Immature natural killer cell (primary cell): ENCODE results near the gene POLE. TPM values are rescaled to one million over a fixed set of nuclear protein-coding genes. Genes with fewer than 3 reads are reported as not detected.
"Not testable (repeated sequence)": the region's sequence is repeated elsewhere in the genome, so short reads cannot be mapped to it uniquely, and the experiment has no call there.

ENCODE experiments used
- DNase-seq, 3 donors: peaks; one replicate each; pipeline ENCODE4 v3.0.0; 2022; ENCODE audit warnings: mixed read lengths in 1 of 3
- H3K27ac Mint-ChIP-seq, 6 donors: one replicate each; pipeline ENCODE4 v1.8.0; 2020; ENCODE audit warnings: mixed read lengths in 6 of 6, mild to moderate bottlenecking in 5 of 6, inconsistent platforms in 4 of 6, moderate library complexity in 3 of 6
- H3K27me3 Mint-ChIP-seq, 3 donors: one replicate each; pipeline ENCODE4 v1.8.0; 2020 to 2021; ENCODE audit warnings: low read depth in 3 of 3, mild to moderate bottlenecking in 3 of 3, mixed read lengths in 3 of 3, moderate library complexity in 3 of 3, inconsistent platforms in 1 of 3
- H3K36me3 Mint-ChIP-seq, 3 donors: one replicate each; pipeline ENCODE4 v1.8.0; 2020; ENCODE audit warnings: mixed read lengths in 3 of 3, inconsistent platforms in 2 of 3, mild to moderate bottlenecking in 2 of 3
- H3K4me1 Mint-ChIP-seq, 2 donors: one replicate each; pipeline ENCODE4 v1.8.0; 2020; ENCODE audit warnings: inconsistent platforms in 2 of 2, mild to moderate bottlenecking in 2 of 2, mixed read lengths in 2 of 2, moderate library complexity in 1 of 2
- H3K4me3 Mint-ChIP-seq, 5 donors: one replicate each; pipeline ENCODE4 v1.8.0; 2020; ENCODE audit warnings: mild to moderate bottlenecking in 5 of 5, mixed read lengths in 5 of 5, inconsistent platforms in 3 of 5, moderate library complexity in 3 of 5
- H3K9me3 Mint-ChIP-seq, 6 donors: one replicate each; pipeline ENCODE4 v1.8.0; 2020; ENCODE audit warnings: mild to moderate bottlenecking in 6 of 6, mixed read lengths in 6 of 6, inconsistent platforms in 4 of 6, moderate library complexity in 3 of 6
- polyA plus RNA-seq, 3 donors: library from polyadenylated mRNA; unstranded; fragments of 300-500 nt; fragmentation: Illumina TruSeq; gene quantifications; one replicate each; pipeline ENCODE4 v1.2.3, GENCODE V29; 2021

POLE gene
- polyA plus RNA-seq, 3 donors from 2014 or later: 2.2 to 8.8 (median 2.3) TPM

DNA sequence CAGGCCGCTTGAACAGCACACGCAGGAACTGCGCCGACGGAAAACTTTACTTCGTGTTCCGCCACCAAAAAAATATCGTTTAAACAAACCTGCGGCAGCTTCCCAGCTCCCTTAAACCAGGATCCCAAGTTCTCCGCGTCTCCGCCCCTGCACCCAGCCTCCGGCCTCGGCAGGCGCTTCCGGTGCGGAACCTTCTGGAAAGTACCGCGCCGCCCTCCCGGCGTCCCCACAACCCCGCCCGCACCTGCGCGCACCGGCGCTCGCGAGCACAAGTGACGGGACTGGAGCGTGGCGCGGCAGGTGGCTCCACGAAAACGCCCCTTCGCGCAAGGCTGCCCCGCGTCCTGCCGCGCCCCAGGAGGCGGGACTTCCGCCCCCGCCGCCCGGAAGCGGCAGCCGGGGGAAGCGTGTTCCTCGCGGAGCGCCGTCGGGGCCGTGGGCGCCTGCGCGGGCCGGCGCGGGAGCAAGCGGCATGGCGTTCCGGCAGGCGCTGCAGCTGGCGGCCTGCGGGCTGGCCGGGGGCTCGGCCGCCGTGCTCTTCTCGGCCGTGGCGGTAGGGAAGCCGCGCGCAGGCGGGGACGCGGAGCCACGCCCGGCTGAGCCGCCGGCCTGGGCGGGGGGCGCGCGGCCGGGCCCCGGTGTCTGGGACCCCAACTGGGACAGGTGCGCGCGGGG lies 23.4 kb upstream of the POLE start, which contains the start of gene PGAM5:
Gene PGAM5 (plus strand): TSS at position 438 of the 675 bp plus-strand sequence. CDS start 35 bp downstream, at position 473.
- peaks cover 22 to 31% of the 10 kb centered on the region in 2 donors for H3K4me1 Mint-ChIP-seq
- H3K27ac Mint-ChIP-seq: peak within 1 kb of the TSS; percentile 89 to 97 (median 91)
- peaks cover 4 to 5% (median 4%) of the 10 kb centered on the region in 3 donors for H3K27me3 Mint-ChIP-seq
- H3K4me3 Mint-ChIP-seq: peak within 1 kb of the TSS; percentile 87 to 94 (median 91)
- H3K36me3 Mint-ChIP-seq: peaks cover 0 to 3% (median 0%) of the 10 kb centered on the region in 3 donors
- DNase-seq: peak; percentile 88 to 92 (median 91)
- peaks cover 0 to 12% (median 1%) of the 10 kb centered on the region in 6 donors for H3K9me3 Mint-ChIP-seq

- Mint-ChIP-seq H3K27ac (peak overlapping the region; percentile 89 to 97 (median 91)), H3K4me1 (peaks cover 22 to 31% of the 10 kb centered on the region in 2 donors), H3K36me3 (peaks cover 0 to 3% (median 0%) of the 10 kb centered on the region in 3 donors), H3K4me3 (peak overlapping the region; percentile 87 to 94 (median 91)), H3K9me3 (peaks cover 0 to 12% (median 1%) of the 10 kb centered on the region in 6 donors), H3K27me3 (peaks cover 4 to 5% (median 4%) of the 10 kb centered on the region in 3 donors)
- DNase-seq: no peak
Measured at GRCh38 chr12:132710043-132710404, 22.9 kb upstream of the POLE start.

GRCh38 chr12:132708150-132708549 lies 21.0 kb upstream of the POLE start:
- H3K9me3 Mint-ChIP-seq: peaks cover 0 to 12% (median 1%) of the 10 kb centered on the region in 6 donors
- H3K27me3 Mint-ChIP-seq: peaks cover 4 to 5% (median 4%) of the 10 kb centered on the region in 3 donors
- DNase-seq: no peak
- H3K4me3 Mint-ChIP-seq: peak overlapping the region in 2 of 5 donors; percentile 7 to 87
- peaks cover 0 to 3% (median 0%) of the 10 kb centered on the region in 3 donors for H3K36me3 Mint-ChIP-seq
- H3K4me1 Mint-ChIP-seq: peaks cover 16 to 20% of the 10 kb centered on the region in 2 donors
- peak overlapping the region in 3 of 6 donors; percentile 32 to 54 (median 39) for H3K27ac Mint-ChIP-seq

DNA sequence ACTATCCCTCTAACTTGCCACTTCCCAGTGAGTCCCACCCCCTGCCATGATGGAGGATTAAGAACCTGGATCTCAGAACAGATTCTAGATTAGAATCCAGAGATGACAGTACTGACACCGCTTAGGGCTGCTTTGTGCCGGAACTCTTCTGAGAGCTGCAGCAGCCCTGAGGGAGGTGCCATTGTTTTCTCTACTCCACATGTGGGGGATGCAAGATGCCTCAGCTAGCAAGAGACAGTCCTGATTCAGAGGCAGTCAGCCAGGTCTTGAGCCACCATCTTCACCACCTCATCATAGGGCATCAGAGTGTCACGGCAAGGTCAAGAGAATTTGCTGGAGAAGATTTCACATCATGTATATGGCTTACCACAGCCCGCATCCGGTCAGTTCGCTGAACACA lies 20.1 kb upstream of the POLE start:
- peaks cover 14 to 16% of the 10 kb centered on the region in 2 donors for H3K4me1 Mint-ChIP-seq
- H3K27ac Mint-ChIP-seq: peak overlapping the region in 3 of 6 donors; percentile 3 to 29 (median 18)
- DNase-seq: no peak
- peaks cover 0 to 3% (median 0%) of the 10 kb centered on the region in 3 donors for H3K36me3 Mint-ChIP-seq
- H3K4me3 Mint-ChIP-seq: peak overlapping the region in 2 of 5 donors; percentile 61 to 66
- H3K27me3 Mint-ChIP-seq: peaks cover 2 to 5% (median 4%) of the 10 kb centered on the region in 3 donors
- peaks cover 0 to 12% (median 1%) of the 10 kb centered on the region in 6 donors for H3K9me3 Mint-ChIP-seq

DNA sequence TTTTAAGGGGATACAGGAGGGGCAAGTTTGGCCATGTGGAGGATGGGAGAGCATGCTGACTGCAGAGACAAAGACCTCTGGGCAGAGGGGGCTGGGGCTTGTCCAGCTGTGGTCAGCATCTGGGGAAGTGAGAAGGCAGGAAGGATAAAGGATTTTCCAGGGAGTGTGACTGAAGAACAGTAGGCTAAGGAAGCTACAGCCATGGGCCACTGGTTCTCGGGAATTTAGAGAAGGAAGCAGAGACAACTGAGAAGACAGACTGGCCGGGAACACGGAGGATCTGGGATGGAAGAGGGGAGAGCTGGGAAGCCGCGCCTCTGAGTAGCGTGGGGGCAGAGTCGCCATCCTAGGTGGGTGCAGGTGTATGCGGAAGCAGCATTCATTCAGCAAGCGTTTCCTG lies 16.5 kb upstream of the POLE start:
- no peak overlapping the region for H3K27ac Mint-ChIP-seq
- H3K27me3 Mint-ChIP-seq: peaks cover 0 to 4% (median 2%) of the 10 kb centered on the region in 3 donors
- peaks cover 0 to 8% (median 5%) of the 10 kb centered on the region in 3 donors for H3K36me3 Mint-ChIP-seq
- H3K4me3 Mint-ChIP-seq: no peak overlapping the region
- no peak for DNase-seq
- H3K9me3 Mint-ChIP-seq: peaks cover 0 to 12% (median 1%) of the 10 kb centered on the region in 6 donors
- peaks cover 0 to 2% of the 10 kb centered on the region in 2 donors for H3K4me1 Mint-ChIP-seq

- Mint-ChIP-seq H3K27me3 (peaks cover 0 to 4% (median 2%) of the 10 kb centered on the region in 3 donors), H3K4me1 (peaks cover 0 to 2% of the 10 kb centered on the region in 2 donors), H3K27ac (no peak overlapping the region), H3K4me3 (no peak overlapping the region), H3K9me3 (peaks cover 0 to 5% (median 1%) of the 10 kb centered on the region in 6 donors), H3K36me3 (peaks cover 4 to 10% (median 8%) of the 10 kb centered on the region in 3 donors)
- no peak for DNase-seq
Measured at GRCh38 chr12:132702640-132703039, 15.5 kb upstream of the POLE start.

DNA sequence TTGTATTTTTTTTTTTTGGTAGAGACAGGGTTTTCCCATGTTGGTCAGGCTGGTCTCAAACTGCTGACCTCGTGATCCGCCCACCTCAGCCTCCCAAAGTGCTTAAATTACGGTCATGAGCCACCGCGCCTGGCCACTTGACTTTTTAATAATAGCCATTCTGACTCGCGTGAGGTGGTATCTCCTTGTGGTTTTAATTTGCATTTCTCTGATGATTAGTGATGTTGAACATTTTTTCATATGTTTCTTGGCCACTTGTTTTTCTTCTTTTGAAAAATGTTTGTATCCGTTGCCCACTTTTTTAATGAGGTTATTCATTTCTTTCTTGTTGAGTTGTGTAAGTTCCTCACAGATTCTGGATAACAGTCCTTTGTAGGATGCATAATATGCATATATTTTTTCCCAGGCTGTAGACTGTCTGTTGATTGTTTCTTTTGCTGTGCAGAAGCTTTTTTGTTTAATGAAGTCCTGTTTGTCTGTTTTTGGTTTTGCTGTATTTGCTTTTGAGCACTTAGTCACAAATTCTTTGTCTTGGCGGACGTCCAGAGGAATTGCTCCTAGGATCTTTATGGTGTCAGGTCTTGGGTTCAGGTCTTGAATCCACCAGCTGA lies 13.2 kb upstream of the POLE start:
- Mint-ChIP-seq H3K4me3 (no peak overlapping the region), H3K36me3 (peaks cover 4 to 17% (median 7%) of the 10 kb centered on the region in 3 donors), H3K27me3 (peaks cover 0 to 2% (median 0%) of the 10 kb centered on the region in 3 donors), H3K4me1 (no peaks in the 10 kb centered on the region), H3K9me3 (no peaks in the 10 kb centered on the region), H3K27ac (no peak overlapping the region)
- no peak for DNase-seq

DNA sequence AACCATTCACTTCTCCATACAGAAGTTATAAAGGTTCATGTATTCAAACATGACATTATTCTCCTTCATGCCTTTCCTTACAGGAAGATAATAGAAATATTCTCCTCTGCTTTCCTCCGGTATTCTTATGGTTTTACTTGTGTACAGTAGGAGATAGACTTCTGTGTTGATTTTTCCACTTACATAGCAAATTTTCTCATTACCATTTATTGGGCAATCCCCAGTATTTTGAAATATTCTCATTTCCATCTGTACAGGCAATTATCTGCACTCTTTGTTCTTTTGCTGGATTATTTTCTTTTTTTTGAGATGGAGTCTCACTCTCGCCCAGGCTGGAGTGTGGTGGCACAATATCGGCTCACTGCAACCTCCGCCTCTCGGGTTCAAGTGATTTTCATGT lies 11.2 kb upstream of the POLE start:
- H3K36me3 Mint-ChIP-seq: peaks cover 4 to 18% (median 9%) of the 10 kb centered on the region in 3 donors
- H3K27me3 Mint-ChIP-seq: peaks cover 0 to 5% (median 0%) of the 10 kb centered on the region in 3 donors
- H3K9me3 Mint-ChIP-seq: no peaks in the 10 kb centered on the region
- H3K4me1 Mint-ChIP-seq: no peaks in the 10 kb centered on the region
- H3K4me3 Mint-ChIP-seq: no peak overlapping the region
- DNase-seq: no peak
- H3K27ac Mint-ChIP-seq: peak overlapping the region in 1 of 6 donors; percentile 34

DNA sequence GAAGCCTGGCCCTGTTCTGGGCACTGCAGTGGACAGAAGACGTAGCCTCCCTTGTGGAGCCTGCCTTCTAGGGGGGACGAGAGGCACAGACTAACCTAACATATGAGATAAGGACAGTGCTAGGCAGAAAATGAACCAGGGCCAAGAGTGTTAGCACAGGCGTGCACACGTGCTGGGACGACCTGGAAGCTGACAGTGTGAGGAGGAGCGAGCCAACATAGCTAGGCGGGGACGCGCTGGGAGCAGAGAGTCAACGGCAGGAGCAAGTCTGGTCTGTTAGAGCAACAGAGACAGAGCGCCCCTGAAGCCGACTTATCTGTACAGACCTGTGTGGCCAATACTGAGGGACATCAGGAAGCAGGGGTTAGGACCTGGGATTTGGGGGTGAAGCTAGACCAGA lies 8.3 kb upstream of the POLE start:
- H3K27me3 Mint-ChIP-seq: peaks cover 0 to 5% (median 0%) of the 10 kb centered on the region in 3 donors
- H3K4me3 Mint-ChIP-seq: no peak overlapping the region
- peaks cover 4 to 16% (median 8%) of the 10 kb centered on the region in 3 donors for H3K36me3 Mint-ChIP-seq
- peak overlapping the region in 1 of 6 donors; percentile 59 for H3K27ac Mint-ChIP-seq
- H3K9me3 Mint-ChIP-seq: no peaks in the 10 kb centered on the region
- no peak for DNase-seq
- H3K4me1 Mint-ChIP-seq: no peaks in the 10 kb centered on the region

DNA sequence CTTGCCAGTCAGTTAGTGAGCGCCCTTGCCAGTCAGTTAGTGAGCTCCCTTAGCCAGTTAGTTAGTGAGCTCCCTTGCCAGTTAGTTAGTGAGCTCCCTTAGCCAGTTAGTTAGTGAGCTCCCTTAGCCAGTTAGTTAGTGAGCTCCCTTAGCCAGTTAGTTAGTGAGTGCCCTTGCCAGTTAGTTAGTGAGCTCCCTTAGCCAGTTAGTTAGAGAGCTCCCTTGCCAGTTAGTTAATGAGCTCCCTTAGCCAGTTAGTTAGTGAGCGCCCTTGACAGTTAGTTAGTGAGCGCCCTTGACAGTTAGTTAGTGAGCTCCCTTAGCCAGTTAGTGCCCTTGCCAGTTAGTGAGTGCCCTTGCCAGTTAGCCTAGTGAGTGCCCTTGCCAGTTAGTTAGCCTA lies 7.7 kb upstream of the POLE start:
- not testable (repeated sequence) for H3K27ac Mint-ChIP-seq, H3K9me3 Mint-ChIP-seq

DNA sequence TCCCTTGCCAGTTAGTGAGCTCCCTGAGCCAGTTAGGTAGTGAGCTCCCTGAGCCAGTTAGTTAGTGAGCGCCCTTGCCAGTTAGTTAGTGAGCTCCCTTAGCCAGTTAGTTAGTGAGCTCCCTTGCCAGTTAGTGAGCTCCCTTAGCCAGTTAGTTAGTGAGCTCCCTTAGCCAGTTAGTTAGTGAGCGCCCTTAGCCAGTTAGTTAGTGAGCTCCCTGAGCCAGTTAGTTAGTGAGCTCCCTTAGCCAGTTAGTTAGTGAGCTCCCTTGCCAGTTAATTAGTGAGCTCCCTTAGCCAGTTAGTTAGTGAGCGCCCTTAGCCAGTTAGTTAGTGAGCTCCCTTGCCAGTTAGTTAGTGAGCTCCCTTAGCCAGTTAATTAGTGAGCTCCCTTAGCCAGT lies 4.9 kb upstream of the POLE start:
- H3K36me3 Mint-ChIP-seq, DNase-seq, H3K4me3 Mint-ChIP-seq, H3K27me3 Mint-ChIP-seq, H3K27ac Mint-ChIP-seq, H3K9me3 Mint-ChIP-seq: not testable (repeated sequence)
- H3K4me1 Mint-ChIP-seq: peaks cover 5 to 13% of the 10 kb centered on the region in 2 donors

More for the DNA sequence above, 7.7 kb upstream of the POLE start:
- not testable (repeated sequence) for H3K4me3 Mint-ChIP-seq, H3K27me3 Mint-ChIP-seq, H3K4me1 Mint-ChIP-seq, DNase-seq
- H3K36me3 Mint-ChIP-seq: peaks cover 4 to 13% (median 5%) of the 10 kb centered on the region in 3 donors

DNA sequence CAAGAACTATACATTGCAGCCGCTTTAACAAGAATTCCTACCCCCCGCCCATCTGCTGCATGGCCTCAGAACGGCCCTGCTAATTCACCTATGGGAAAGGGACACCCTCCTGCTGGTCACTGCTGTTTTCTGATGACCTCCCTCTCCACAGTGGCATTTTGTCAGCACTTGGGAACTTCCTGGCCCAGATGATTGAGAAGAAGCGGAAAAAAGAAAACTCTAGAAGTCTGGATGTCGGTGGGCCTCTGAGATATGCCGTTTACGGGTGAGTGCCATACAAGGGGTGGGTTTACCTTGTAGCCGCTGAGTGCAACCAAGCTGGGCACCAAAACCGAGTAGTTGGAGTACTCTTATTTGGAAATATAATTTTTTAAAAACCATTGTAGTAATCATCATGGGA lies 3.0 kb upstream of the POLE start:
- Mint-ChIP-seq H3K27ac (no peak overlapping the region), H3K27me3 (peaks cover 0 to 5% (median 0%) of the 10 kb centered on the region in 3 donors)

GRCh38 chr12:132689227-132689626 lies 2.1 kb upstream of the POLE start:
- Mint-ChIP-seq H3K36me3 (no peaks in the 10 kb centered on the region), H3K9me3 (no peaks in the 10 kb centered on the region), H3K27ac (peak overlapping the region in 1 of 6 donors; percentile 61), H3K27me3 (peaks cover 0 to 2% (median 0%) of the 10 kb centered on the region in 3 donors), H3K4me1 (peaks cover 11 to 25% of the 10 kb centered on the region in 2 donors), H3K4me3 (peak overlapping the region; percentile 38 to 81 (median 60))
- no peak for DNase-seq

More for the DNA sequence above, 3.0 kb upstream of the POLE start:
- no peak for DNase-seq
- H3K9me3 Mint-ChIP-seq: no peaks in the 10 kb centered on the region
- peak overlapping the region; percentile 5 to 81 (median 38) for H3K4me3 Mint-ChIP-seq
- no peaks in the 10 kb centered on the region for H3K36me3 Mint-ChIP-seq
- H3K4me1 Mint-ChIP-seq: peaks cover 11 to 23% of the 10 kb centered on the region in 2 donors

- Mint-ChIP-seq H3K27ac (peak overlapping the region in 1 of 6 donors; percentile 76), H3K4me3 (peak overlapping the region; percentile 36 to 85 (median 73)), H3K36me3 (no peaks in the 10 kb centered on the region), H3K27me3 (peaks cover 0 to 2% (median 2%) of the 10 kb centered on the region in 3 donors), H3K4me1 (peaks cover 14 to 25% of the 10 kb centered on the region in 2 donors), H3K9me3 (no peaks in the 10 kb centered on the region)
- DNase-seq: no peak
Measured at GRCh38 chr12:132686825-132687210, 324 bp downstream of the POLE start.
